Stimulated activated CD8-positive, alpha-beta memory T cell treated with anti-CD3 and anti-CD28 coated beads, Interleukin-7, amount 100 ng/mL, for 1 hour (primary cell): ENCODE results near the gene IFTAP.
"Not testable (repeated sequence)": the region's sequence is repeated elsewhere in the genome, so short reads cannot be mapped to it uniquely, and the experiment has no call there.

Experiments used
- DNase-seq, 2 donors: peaks; one replicate each; pipeline ENCODE4 v3.0.0-alpha.2; 2020; ENCODE audit warnings: low read depth in 2 of 2

Gene IFTAP

DNA sequence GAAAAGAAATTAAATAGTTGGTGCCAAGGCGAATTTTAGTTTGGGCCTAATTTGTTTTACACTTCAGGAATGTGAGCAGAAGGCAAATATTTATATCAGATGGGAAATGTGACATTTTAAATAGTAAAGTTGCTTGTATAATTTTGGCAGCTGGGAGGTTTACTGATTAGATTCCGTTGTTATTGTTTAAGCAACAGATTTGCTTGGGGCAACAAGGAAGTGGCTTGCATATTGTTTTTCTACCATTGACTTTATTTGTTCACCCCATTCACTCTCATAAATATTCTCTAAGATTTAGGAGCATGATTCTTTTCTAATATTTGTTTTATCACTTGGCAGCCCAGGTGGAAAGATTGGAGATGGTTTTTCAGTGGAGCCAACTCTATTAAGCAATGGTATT is 44.3 kb downstream of the IFTAP start:
- DNase-seq = no peak

DNA sequence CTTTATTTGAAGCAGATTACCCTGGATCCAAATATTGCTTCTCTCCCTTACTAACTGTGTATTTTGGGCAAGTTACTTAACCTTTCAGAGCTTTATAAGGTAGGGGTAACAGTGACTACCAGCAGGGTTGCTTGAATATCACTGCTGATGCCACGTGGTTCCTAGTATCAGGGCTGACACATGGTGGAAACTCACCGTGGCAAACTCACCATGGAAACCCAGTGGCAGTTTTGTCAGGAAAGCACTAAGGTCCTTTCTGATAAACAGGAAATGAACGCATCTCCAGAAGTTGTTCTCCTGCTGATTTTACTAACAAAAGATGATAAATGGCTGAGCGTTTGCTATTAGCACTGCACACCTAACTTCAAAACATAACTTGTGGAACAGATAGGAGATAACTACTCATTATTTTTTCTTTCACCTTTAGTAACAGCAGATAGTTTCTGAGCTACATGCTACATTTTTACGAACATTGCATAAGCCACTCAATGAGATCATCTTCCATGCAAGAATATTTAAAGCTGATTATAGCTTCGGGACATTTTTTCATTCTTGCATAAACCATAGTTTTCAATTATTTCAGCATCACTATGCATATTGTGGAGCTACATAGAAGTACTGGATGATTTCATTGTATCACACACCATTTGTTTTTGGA is 63.4 kb downstream of the IFTAP start:
- DNase-seq = no peak

DNA sequence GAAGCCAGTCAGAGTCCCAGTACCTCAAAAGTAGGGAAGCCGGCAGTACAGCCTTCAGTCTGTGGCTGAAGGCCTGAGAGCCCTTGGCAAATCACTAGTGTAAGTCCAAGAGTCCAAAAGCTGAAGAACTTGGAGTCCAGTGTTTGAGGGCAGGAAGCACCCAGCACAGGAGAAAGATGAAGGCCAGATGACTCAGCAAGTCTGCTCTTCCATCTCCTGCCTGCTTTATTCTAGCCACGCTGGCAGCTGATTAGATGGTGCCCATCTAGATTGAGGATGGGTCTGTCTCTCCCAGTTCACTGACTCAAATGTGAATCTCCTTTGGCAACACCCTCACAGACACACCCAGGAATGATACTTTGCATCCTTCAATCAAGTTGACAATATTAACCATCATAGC is 67.1 kb downstream of the IFTAP start:
- DNase-seq = not testable (repeated sequence)

DNA sequence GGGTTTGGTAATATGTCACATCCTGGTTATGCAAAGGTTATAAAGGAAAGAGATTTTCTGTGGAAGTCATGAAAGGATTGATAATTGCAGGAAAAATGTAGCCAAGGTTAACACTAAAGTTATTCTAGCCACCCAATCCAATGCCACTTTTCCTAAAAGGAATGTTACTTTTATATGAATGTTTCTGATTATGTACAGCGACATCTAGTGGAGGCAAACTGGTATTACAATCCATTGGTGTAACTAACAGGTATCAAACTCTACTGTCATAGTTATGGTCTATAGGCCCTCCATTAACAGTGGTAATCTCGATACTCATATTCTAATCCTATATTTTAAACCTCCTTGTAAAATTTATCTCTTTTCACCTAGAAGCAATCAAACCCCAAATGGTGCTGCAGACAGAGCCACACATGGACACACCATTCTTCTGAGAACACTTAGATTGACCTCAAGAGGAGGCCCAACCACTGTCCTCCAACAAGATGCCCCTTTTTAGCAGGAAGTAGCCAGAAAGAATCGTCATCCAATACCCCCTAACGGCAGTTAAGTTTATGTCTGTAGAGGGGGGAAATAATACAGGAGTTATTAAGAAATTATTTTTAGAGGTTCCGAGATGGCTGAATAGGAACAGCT is 78.6 kb downstream of the IFTAP start:
- DNase-seq = no peak

DNA sequence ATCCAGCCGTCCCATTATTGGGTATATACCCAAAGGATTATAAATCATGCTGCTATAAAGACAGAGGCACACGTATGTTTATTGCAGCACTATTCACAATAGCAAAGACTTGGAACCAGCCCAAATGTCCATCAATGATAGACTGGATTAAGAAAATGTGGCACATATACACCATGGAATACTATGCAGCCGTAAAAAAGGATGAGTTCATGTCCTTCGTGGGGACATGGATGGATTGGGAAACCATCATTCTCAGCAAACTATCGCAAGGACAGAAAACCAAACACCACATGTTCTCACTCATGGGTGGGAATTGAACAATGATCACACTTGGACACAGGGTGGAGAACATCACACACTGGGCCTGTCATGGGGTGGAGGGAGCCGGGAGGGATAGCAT is 85.2 kb downstream of the IFTAP start:
- not testable (repeated sequence) for DNase-seq

DNA sequence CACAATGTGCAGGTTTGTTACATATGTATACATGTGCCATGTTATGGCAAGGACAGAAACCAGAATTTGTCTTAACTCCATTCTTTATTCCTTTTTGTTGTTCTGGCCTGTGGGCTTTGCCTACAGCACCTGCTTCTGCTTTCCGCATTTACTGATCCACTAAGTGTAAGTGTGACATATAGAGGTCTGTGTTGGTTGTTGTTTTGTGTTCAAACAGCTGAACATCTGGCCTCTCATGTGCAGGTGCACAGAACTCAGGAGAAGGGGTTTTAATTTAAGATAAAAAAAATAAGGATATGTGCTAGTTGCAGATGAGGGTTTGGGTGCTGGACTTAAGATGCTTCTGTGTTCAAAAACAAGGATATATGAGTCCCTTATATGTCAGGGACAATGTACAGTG is 89.5 kb downstream of the IFTAP start:
- no peak for DNase-seq

DNA sequence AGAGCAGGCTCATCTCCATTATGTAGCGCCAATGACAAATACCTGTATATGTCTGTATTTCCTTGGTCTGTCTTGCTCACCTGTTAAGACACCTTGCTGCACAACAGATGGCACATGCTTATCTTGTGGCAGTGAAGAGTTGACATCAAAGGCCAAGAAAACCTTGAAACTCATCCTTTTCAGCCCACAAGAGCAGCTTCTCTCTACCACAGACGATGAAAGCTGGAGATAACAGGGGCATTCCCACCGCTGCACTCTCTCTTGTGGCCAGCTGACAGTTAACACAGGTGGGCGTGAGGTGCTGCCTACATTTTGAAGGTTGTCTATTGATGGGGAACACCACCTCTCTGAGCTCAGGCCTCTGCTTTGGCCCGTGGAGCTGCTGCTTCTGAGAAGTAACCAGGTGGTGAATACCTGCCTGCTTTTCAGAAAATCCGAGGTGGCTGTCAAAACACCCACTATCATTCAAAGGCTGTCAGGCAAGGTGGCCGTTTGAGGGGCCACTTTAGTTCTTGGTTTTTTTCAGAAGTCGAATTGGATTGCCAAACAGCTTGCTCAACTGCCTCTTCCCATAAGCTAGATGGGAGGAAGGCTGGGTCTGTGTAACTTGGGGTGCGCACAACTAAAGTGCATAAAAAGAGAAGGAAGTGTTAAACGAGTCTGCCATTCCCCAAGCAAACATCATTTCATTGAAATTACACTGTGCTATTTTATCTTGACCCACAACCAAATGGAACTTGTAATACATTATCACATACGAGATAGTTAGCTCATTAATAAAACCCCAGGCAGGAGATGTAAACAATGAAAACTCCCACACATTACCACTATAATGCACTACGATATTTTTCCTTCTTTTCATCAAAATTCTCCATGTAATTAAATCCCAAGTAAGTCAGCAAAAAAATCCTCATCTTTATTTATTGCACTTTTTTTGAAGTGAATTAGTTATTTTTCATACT is 90.8 kb downstream of the IFTAP start:
- DNase-seq = no peak

DNA sequence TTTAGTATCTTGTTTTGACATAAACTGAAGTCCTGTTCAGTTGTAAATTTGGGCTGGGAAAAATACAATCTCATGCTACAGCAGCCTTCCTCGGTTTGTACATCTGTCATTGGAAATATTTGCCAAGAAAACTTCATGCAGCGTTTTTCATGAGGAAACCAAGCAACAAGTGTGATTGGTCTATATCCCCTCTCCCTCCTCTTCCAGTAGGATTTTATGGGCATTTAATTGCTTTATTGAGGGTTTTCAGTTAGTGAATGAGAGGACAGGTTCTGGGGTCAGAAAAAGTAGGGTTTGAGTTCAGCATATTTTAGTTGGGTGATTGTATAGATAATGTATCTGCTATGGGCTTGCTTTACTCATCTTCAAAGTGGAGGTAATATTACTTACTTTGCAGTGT is 93.8 kb downstream of the IFTAP start:
- no peak for DNase-seq

DNA sequence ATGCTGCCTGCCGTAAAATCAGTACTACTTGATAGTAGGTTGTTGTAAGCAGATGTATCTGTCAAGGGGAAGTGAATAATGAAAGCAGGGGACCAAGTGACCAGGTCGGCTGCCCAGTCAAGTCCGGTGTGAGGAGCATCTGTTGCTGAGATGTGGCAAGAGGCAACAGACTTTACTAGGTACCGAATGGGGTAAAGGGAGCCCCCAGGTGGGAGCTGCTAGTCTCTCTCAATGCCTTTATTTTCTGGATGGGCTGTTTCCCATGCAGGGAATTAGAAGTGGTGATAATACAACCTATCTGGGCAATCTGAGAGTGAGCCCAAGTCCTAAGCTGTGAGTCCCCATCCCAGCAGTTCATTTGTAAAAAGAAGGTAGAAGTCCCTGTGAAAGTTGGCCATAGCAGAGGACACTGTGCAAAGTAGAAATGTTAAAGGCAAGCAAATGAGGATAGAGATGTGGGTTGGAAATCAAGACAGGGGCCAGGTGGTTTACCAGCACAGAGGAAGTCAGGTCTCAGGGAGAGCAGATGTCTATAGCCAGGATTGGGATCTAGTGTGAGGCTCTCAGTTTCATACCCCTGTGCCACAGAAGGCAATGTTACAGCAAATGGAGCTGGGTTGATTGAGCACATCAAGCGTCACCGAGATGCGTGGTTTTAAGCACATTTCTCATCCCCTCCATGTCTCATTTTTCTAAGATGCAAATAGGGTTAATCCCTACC is 94.4 kb downstream of the IFTAP start:
- no peak for DNase-seq

DNA sequence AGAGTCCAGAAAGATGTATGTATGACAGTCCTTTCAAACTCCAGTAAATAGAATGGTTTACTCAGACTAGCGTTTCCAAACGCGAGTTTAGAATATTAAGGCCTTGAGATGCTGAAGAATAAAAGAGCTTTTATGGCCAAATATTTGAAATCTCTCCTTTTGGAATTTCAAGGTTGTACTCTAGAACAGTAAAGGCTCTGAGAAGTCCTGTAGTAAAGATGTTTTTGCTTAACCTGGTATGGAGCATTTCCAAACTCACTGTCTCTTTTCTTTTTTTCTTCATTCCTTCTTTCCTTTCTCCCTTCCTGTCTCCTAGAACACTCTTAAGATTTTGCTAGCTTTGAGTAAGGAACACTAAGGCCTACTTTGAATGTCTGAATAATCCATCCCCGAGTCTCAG is 95.1 kb downstream of the IFTAP start:
- DNase-seq = no peak

DNA sequence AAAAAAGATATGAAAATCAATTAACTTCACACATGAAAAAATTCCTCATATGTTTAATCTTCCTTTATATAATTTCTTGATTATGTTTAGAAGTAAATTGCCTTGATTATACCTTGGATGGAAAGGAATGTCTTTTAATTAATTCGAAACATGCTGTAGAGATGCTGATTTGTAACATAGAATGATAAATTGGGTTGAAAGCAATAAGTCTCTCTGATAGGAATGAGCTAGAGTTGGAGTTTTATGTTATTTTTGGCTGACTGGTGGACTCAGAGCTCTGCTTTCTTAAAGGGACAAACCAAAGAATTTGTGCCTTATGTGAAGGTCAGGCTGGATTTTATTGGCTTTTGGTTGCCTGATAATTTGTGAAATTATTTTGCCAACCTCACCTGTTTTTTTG is 98.4 kb downstream of the IFTAP start:
- DNase-seq = no peak

DNA sequence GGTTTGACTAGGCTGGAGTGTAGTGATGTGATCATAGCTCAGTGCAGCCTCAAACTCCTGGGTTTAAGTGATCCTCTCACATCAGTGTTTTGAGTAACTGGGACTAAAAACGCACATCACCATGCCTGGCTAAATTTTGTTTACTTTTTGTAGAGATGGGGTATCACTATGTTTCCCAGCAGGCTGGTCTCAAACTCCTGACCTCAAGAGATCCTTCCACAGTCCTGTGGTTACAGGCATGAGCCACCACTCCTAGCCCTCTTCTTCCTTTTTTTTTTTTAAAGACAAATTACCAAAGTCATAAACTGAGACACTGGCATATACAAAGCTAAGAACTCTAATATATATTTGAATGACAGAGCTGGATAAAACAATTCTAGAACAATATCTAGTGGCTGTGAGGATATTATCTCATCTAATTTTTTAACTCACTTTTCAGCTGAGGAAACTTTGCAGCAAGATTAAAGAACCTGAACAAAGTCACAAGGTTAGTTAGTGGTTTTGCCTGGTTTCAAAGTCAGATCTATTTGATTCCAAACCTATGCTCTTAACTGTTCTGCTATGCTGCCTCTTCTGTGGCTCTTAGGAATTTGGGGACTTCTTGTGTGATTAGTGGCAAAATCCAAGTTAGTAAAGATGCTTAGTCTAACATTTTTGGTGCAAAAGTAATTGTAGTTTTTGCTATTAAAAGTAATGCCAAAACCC is 99.0 kb downstream of the IFTAP start:
- DNase-seq = no peak

DNA sequence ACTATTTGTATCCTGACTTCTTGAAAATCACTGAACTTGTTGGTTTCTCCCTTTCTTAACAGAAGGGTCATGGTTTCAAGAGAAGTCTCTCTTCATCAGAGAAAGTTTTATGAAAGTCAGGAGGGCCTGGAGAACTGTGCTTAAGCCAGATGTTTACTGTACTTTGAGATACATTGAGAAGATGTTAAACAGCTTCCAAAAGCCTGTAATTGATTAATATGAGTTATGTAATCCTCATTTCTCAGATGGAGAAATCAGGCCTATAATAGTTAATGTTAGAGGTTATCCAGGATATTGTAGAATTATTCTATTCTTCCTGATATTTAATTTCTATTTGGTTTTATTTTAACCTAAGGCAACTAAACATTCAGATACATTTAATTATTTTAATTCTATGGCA is 100.8 kb downstream of the IFTAP start:
- no peak for DNase-seq

DNA sequence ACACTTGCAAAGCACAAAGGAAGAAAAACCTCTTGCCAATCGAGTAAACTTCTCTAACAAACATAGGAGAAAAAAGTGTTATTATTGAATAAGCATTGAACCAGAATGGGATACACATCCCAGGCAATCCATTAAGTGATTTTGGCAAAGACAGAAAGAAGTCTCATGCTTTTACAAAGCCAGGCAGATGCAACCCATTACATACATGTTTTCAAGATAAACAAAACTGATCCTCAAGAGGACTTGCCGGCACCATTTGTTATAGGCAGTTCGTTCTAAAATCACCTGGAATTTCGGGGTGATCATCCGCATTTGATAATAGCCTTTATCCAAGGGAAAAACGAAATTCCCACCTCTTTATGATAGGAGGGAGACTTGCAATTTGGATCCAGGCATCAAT is 101.3 kb downstream of the IFTAP start:
- no peak for DNase-seq

DNA sequence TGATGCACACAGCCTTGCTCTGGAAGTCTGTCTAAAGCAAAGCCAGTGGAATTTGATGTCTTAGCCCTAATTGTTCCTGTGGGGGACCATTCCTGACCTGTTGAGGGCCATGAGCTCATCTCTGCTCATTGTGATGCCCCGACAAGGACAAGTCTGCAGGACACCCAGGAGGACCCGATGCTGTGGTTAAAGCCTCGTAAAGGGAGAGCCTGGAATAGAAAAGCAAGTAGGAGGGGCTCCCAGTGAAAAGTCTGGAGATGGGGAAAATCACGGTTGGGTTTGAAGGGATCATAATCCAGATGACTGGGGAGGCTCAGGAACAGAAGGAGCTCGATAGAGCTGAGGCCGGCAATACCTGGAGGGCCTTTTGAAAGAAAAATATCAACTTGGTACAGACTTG is 102.2 kb downstream of the IFTAP start:
- DNase-seq = no peak

DNA sequence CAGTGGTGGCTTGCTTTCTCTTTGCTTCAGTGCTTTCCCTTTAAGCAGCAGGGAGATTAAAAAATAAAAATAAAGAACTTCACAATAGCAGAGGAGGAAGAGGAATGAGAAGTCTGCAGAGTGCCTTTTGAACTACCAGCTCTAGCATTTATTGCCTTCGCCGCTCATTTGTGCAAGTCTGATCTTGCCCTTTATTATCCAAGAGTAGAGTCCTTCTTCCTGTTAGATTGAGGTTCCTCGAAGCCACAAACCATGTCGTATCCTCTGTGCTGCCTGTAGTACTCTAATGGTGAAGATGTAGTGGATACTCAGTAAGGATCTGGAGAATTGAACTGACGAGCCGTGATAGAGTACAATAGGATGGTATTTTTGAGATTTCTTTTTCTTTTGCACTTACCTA is 105.0 kb downstream of the IFTAP start:
- DNase-seq = no peak

DNA sequence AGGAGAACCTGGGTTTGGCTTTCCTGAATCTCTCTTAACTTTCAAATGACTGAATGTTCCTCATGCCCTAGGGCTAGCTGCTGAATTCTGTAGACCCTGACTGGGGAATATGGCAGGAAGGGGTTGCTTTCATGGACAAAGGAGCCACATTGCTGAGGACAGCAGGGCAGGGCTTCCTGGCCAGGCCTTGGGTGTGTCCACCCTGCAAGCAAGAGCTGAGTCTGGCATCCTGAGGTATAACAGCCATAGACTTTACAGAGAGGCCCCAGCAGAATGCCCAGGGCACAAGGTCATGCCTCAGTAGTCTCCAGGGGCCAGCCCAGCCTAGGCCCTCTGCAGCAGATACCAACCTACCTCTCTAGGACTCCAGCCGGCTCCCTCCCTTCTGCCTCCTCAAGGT is 105.9 kb downstream of the IFTAP start:
- no peak for DNase-seq

DNA sequence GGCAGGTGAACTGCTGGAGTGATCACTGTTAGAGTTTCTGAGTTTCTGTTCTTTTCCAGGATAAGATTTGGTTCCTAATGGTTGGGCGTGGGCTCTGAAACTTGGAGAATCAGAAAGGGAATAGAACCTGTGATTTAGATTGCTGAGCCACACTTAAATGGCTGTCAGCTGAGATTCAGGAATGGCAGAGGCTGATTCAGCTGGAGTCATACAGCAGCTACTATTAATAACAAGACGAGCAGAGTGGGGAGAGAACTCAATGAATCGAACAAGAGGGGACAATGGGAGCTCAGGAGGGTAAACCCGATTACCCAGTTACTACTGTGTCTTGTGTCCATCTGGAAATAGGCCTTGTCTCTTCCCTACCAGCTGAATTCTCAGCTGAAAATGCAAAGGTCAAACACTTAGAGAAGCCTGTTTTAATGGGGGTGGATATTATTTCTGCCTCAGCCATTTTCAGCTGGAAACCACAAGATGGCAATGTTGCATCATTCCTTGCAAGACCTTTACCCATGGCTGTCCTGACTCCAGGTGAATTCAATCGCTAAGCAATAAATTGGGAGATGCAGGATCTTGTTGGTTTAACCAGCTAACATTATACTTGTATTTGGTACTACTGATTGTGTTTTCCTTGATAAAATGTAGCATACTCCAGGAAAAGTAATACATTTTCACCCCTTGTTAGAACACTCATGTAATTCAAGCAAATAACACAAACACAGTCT is 108.2 kb downstream of the IFTAP start:
- DNase-seq = no peak

DNA sequence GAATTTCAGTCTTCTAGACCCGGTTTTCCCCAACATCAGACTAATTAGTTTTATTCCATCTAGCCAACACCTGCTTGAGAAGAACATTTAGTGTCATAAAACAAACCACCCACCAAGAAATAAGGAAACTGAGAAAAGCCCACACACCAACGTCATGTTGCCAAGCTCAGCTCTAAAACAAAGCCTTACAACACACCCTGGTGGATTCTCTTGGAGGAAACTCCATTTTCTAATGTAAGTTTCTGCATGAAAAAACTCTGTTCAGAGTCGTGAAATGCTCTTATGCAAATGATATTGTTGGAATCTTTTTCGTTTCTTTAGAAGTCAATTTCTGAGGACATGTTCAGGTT is 108.7 kb downstream of the IFTAP start:
- no peak for DNase-seq
